ENCODE measurements around the gene AACS. TPM values are rescaled to one million over a fixed set of nuclear protein-coding genes. Genes with fewer than 3 reads are reported as not detected.
"Not testable (repeated sequence)": the region's sequence is repeated elsewhere in the genome, so short reads cannot be mapped to it uniquely, and the experiment has no call there.

Gene AACS
- total RNA-seq, 1 experiment from 2014 or later = 52.8 TPM

DNA sequence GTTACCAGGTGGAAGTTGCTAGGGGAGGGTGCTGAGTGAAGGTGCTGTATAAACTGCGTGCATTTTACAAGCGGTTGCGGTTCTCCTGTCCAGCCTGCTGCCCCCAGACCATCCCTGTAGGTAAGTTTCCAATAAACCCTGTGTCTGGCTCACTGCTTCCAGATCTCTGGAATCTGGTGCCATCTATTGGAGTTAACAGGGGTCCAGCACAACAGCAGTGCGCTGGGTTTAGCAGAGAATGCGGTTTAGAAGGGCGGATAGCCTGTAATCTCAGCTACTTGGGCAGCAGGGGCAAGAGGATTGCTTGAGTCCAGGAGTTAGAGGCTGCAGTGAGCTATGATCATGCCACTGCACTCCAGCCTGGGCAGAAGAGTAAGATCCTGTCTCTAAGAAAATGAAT lies 4.9 kb downstream of the AACS start:
- DNase-seq (ENCODE audit: unreplicated experiment) = no peak
- H3K27ac Mint-ChIP-seq (ENCODE audit: low read depth, unreplicated experiment) = no peak overlapping the region
- POLR2A ChIA-PET = interaction anchor here (0.6 to 1.3 kb wide), 2 partner anchors 9 kb away, joined by 3 to 4 read pairs; no protein-coding TSS in a partner anchor
- TF ChIP-seq, protein P1, sequence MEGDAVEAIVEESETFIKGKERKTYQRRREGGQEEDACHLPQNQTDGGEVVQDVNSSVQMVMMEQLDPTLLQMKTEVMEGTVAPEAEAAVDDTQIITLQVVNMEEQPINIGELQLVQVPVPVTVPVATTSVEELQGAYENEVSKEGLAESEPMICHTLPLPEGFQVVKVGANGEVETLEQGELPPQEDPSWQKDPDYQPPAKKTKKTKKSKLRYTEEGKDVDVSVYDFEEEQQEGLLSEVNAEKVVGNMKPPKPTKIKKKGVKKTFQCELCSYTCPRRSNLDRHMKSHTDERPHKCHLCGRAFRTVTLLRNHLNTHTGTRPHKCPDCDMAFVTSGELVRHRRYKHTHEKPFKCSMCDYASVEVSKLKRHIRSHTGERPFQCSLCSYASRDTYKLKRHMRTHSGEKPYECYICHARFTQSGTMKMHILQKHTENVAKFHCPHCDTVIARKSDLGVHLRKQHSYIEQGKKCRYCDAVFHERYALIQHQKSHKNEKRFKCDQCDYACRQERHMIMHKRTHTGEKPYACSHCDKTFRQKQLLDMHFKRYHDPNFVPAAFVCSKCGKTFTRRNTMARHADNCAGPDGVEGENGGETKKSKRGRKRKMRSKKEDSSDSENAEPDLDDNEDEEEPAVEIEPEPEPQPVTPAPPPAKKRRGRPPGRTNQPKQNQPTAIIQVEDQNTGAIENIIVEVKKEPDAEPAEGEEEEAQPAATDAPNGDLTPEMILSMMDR (IDR thresholded peaks at IDR 0.05; ENCODE audit: unreplicated experiment) = no peak
- peaks cover 10% of the 10 kb centered on the region for H3K4me1 Mint-ChIP-seq (ENCODE audit: insufficient read depth, unreplicated experiment)
- CTCF ChIA-PET = interaction anchor here (0.7 kb wide), 1 partner anchor 130 kb away, joined by 4 read pairs; no protein-coding TSS in a partner anchor
- intact Hi-C loops (cut with micrococcal nuclease) = no loop called here
- peaks cover 40% of the 10 kb centered on the region for H3K36me3 Mint-ChIP-seq (ENCODE audit: insufficient read depth, unreplicated experiment)
- no TSS peak for BruUV-seq (replicated peaks)
- H3K27me3 Mint-ChIP-seq (ENCODE audit: insufficient read depth, unreplicated experiment) = no peaks in the 10 kb centered on the region
- H3K4me3 Mint-ChIP-seq (ENCODE audit: unreplicated experiment) = no peak overlapping the region
- no peaks in the 10 kb centered on the region for H3K9me3 Mint-ChIP-seq (ENCODE audit: unreplicated experiment)

GRCh38 chr12:125070661-125071390 lies 5.6 kb downstream of the AACS start:
- POLR2A ChIA-PET = interaction anchor here (0.6 to 1.3 kb wide), 2 partner anchors 9 kb away, joined by 3 to 4 read pairs; no protein-coding TSS in a partner anchor
- no TSS peak for BruUV-seq (replicated peaks)
- Mint-ChIP-seq H3K4me1 (ENCODE audit: insufficient read depth, unreplicated experiment) (peaks cover 10% of the 10 kb centered on the region), H3K9me3 (ENCODE audit: unreplicated experiment) (no peaks in the 10 kb centered on the region), H3K27me3 (ENCODE audit: insufficient read depth, unreplicated experiment) (no peaks in the 10 kb centered on the region), H3K4me3 (ENCODE audit: unreplicated experiment) (no peak overlapping the region), H3K27ac (ENCODE audit: low read depth, unreplicated experiment) (no peak overlapping the region), H3K36me3 (ENCODE audit: insufficient read depth, unreplicated experiment) (peaks cover 48% of the 10 kb centered on the region)
- DNase-seq (ENCODE audit: unreplicated experiment) = no peak
- CTCF ChIA-PET = no interaction called here
- intact Hi-C loops (cut with micrococcal nuclease) = no loop called here
- TF ChIP-seq, protein P1 (IDR thresholded peaks at IDR 0.05; ENCODE audit: unreplicated experiment) = no peak

GRCh38 chr12:125071456-125071855 lies 6.2 kb downstream of the AACS start:
- Mint-ChIP-seq H3K36me3 (ENCODE audit: insufficient read depth, unreplicated experiment) (peaks cover 54% of the 10 kb centered on the region), H3K27me3 (ENCODE audit: insufficient read depth, unreplicated experiment) (no peaks in the 10 kb centered on the region), H3K27ac (ENCODE audit: low read depth, unreplicated experiment) (no peak overlapping the region), H3K4me3 (ENCODE audit: unreplicated experiment) (no peak overlapping the region), H3K4me1 (ENCODE audit: insufficient read depth, unreplicated experiment) (peaks cover 9% of the 10 kb centered on the region), H3K9me3 (ENCODE audit: unreplicated experiment) (no peaks in the 10 kb centered on the region)
- ChIA-PET CTCF (no interaction called here), POLR2A (interaction anchor here (1.3 kb wide), 1 partner anchor 8 kb away, joined by 4 read pairs; no protein-coding TSS in a partner anchor)
- no TSS peak for BruUV-seq (replicated peaks)
- TF ChIP-seq, protein P1 (IDR thresholded peaks at IDR 0.05; ENCODE audit: unreplicated experiment) = no peak
- no peak for DNase-seq (ENCODE audit: unreplicated experiment)
- intact Hi-C loops (cut with micrococcal nuclease) = no loop called here

GRCh38 chr12:125072496-125072895 lies 7.3 kb downstream of the AACS start:
- intact Hi-C loops (cut with micrococcal nuclease) = no loop called here
- TF ChIP-seq, protein P1 (IDR thresholded peaks at IDR 0.05; ENCODE audit: unreplicated experiment) = no peak
- POLR2A ChIA-PET = no interaction called here
- CTCF ChIA-PET = no interaction called here
- no peak overlapping the region for H3K4me3 Mint-ChIP-seq (ENCODE audit: unreplicated experiment)
- H3K36me3 Mint-ChIP-seq (ENCODE audit: insufficient read depth, unreplicated experiment) = peaks cover 64% of the 10 kb centered on the region
- no peaks in the 10 kb centered on the region for H3K4me1 Mint-ChIP-seq (ENCODE audit: insufficient read depth, unreplicated experiment)
- BruUV-seq (replicated peaks) = no TSS peak
- DNase-seq (ENCODE audit: unreplicated experiment) = no peak
- no peaks in the 10 kb centered on the region for H3K27me3 Mint-ChIP-seq (ENCODE audit: insufficient read depth, unreplicated experiment)
- H3K9me3 Mint-ChIP-seq (ENCODE audit: unreplicated experiment) = no peaks in the 10 kb centered on the region
- H3K27ac Mint-ChIP-seq (ENCODE audit: low read depth, unreplicated experiment) = no peak overlapping the region

- H3K36me3 Mint-ChIP-seq (ENCODE audit: insufficient read depth, unreplicated experiment) = peaks cover 81% of the 10 kb centered on the region
- POLR2A ChIA-PET; H3K9me3 Mint-ChIP-seq (ENCODE audit: unreplicated experiment); CTCF ChIA-PET; H3K27ac Mint-ChIP-seq (ENCODE audit: low read depth, unreplicated experiment); BruUV-seq (replicated peaks); H3K27me3 Mint-ChIP-seq (ENCODE audit: insufficient read depth, unreplicated experiment); DNase-seq (ENCODE audit: unreplicated experiment); H3K4me3 Mint-ChIP-seq (ENCODE audit: unreplicated experiment); H3K4me1 Mint-ChIP-seq (ENCODE audit: insufficient read depth, unreplicated experiment); intact Hi-C loops (cut with micrococcal nuclease): not testable (repeated sequence)
Measured at GRCh38 chr12:125074294-125074693, 9.1 kb downstream of the AACS start.
